ENCODE measurements around the gene CCL27.

Gene CCL27

GRCh38 chr9:34686732-34687131 lies 24.3 kb upstream of the CCL27 start:
- H3K36me3 ChIP-seq (ENCODE audit: low read length): no peaks in the 10 kb centered on the region
- no peaks in the 10 kb centered on the region for H3K9me3 ChIP-seq (ENCODE audit: insufficient read depth, low read length)
- no peaks in the 10 kb centered on the region for H3K27me3 ChIP-seq (ENCODE audit: low read length)
- no peaks in the 10 kb centered on the region for H3F3A ChIP-seq (ENCODE audit: insufficient read depth)
- no peak overlapping the region for H2AFZ ChIP-seq (ENCODE audit: low read depth, low read length, severe bottlenecking)
- no peaks in the 10 kb centered on the region for H4K20me1 ChIP-seq (ENCODE audit: low read depth, low read length)
- H3K9me2 ChIP-seq (replicated peaks; ENCODE audit: insufficient read depth, low read length): no peaks in the 10 kb centered on the region
- no peak overlapping the region for H3K27ac ChIP-seq (ENCODE audit: low read depth, low read length)
- H3K4me3 ChIP-seq (ENCODE audit: insufficient read depth, low read length, poor library complexity, severe bottlenecking): no peak overlapping the region
- H3K4me2 ChIP-seq (ENCODE audit: low read depth, low read length, poor library complexity, severe bottlenecking): no peak overlapping the region
- no peaks in the 10 kb centered on the region for H3K79me2 ChIP-seq (ENCODE audit: insufficient read depth, low read length)
- no peak overlapping the region for H3K9ac ChIP-seq (ENCODE audit: low read length)
- TF ChIP-seq CTCF (IDR thresholded peaks at IDR 0.05; ENCODE audit: insufficient read depth, low read length, poor library complexity, severe bottlenecking) (no peak), EZH2phosphoT487 (conservative IDR thresholded peaks at IDR 0.05; ENCODE audit: low read length) (no peak)

GRCh38 chr9:34686231-34686630 lies 23.8 kb upstream of the CCL27 start:
- Histone ChIP-seq H3K79me2 (ENCODE audit: insufficient read depth, low read length) (no peaks in the 10 kb centered on the region), H3K9me2 (replicated peaks; ENCODE audit: insufficient read depth, low read length) (no peaks in the 10 kb centered on the region), H3K27me3 (ENCODE audit: low read length) (no peaks in the 10 kb centered on the region), H3K27ac (ENCODE audit: low read depth, low read length) (no peak overlapping the region), H3K36me3 (ENCODE audit: low read length) (no peaks in the 10 kb centered on the region), H4K20me1 (ENCODE audit: low read depth, low read length) (no peaks in the 10 kb centered on the region), H3K4me2 (ENCODE audit: low read depth, low read length, poor library complexity, severe bottlenecking) (no peak overlapping the region), H3K9ac (ENCODE audit: low read length) (no peak overlapping the region), H3K4me3 (ENCODE audit: insufficient read depth, low read length, poor library complexity, severe bottlenecking) (no peak overlapping the region), H3K9me3 (ENCODE audit: insufficient read depth, low read length) (no peaks in the 10 kb centered on the region), H2AFZ (ENCODE audit: low read depth, low read length, severe bottlenecking) (no peak overlapping the region), H3F3A (ENCODE audit: insufficient read depth) (no peaks in the 10 kb centered on the region)
- TF ChIP-seq EZH2phosphoT487 (conservative IDR thresholded peaks at IDR 0.05; ENCODE audit: low read length) (no peak), CTCF (IDR thresholded peaks at IDR 0.05; ENCODE audit: insufficient read depth, low read length, poor library complexity, severe bottlenecking) (no peak)

GRCh38 chr9:34685591-34685990 lies 23.1 kb upstream of the CCL27 start:
- Histone ChIP-seq H3K9ac (ENCODE audit: low read length) (no peak overlapping the region), H3K9me2 (replicated peaks; ENCODE audit: insufficient read depth, low read length) (no peaks in the 10 kb centered on the region), H3K9me3 (ENCODE audit: insufficient read depth, low read length) (no peaks in the 10 kb centered on the region), H3K4me3 (ENCODE audit: insufficient read depth, low read length, poor library complexity, severe bottlenecking) (no peak overlapping the region), H3K27ac (ENCODE audit: low read depth, low read length) (no peak overlapping the region), H3K79me2 (ENCODE audit: insufficient read depth, low read length) (no peaks in the 10 kb centered on the region), H3F3A (ENCODE audit: insufficient read depth) (no peaks in the 10 kb centered on the region), H3K36me3 (ENCODE audit: low read length) (no peaks in the 10 kb centered on the region), H3K27me3 (ENCODE audit: low read length) (no peaks in the 10 kb centered on the region), H2AFZ (ENCODE audit: low read depth, low read length, severe bottlenecking) (no peak overlapping the region), H4K20me1 (ENCODE audit: low read depth, low read length) (no peaks in the 10 kb centered on the region), H3K4me2 (ENCODE audit: low read depth, low read length, poor library complexity, severe bottlenecking) (no peak overlapping the region)
- no peak for TF ChIP-seq CTCF (IDR thresholded peaks at IDR 0.05; ENCODE audit: insufficient read depth, low read length, poor library complexity, severe bottlenecking)
- no peak for TF ChIP-seq EZH2phosphoT487 (conservative IDR thresholded peaks at IDR 0.05; ENCODE audit: low read length)

Measured in SU-DHL-6 (cell line).